GM18517 (cell line): ENCODE results near the gene MAN1C1.

Experiments used
- ATAC-seq: cut with Tn5 transposase; IDR thresholded peaks from one replicate; pipeline ENCODE4 v1.9.1; 2021; ENCODE audit warnings: mild to moderate bottlenecking, moderate library complexity; ENCODE audit not compliant: unreplicated experiment

MAN1C1 gene

GRCh38 chr1:25675729-25676476 is 59.3 kb downstream of the MAN1C1 start:
- peak; percentile 94 for ATAC-seq

GRCh38 chr1:25676488-25676887 is 59.9 kb downstream of the MAN1C1 start:
- ATAC-seq, result peak; percentile 8

- ATAC-seq, result no peak
Measured at GRCh38 chr1:25677193-25677773, 60.7 kb downstream of the MAN1C1 start.

- no peak for ATAC-seq
Measured at GRCh38 chr1:25679171-25679570, 62.6 kb downstream of the MAN1C1 start.

- no peak for ATAC-seq
Measured at GRCh38 chr1:25680701-25681100, 64.1 kb downstream of the MAN1C1 start.

GRCh38 chr1:25682059-25682601 is 65.5 kb downstream of the MAN1C1 start:
- no peak for ATAC-seq

GRCh38 chr1:25683177-25683576 is 66.6 kb downstream of the MAN1C1 start:
- no peak for ATAC-seq

DNA sequence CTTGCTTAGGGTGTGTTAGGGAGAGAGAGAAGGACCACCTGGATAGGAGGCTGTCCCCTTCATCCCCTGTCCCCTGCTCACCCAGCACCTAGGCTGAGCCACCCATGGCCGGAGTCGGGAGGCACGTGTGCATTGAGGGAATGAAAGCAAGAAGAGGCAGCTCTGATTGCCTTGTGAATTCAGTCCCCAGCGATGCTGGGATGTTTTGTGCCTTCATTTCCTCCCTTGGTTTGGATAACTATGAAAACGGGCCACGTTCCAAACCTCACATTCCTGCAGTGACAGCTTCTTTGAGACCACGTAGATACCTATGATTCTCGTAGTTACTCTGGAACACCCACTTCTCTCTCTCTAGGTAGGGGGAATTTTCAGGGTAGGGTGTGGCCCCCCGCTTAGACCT is 67.1 kb downstream of the MAN1C1 start:
- no peak for ATAC-seq

DNA sequence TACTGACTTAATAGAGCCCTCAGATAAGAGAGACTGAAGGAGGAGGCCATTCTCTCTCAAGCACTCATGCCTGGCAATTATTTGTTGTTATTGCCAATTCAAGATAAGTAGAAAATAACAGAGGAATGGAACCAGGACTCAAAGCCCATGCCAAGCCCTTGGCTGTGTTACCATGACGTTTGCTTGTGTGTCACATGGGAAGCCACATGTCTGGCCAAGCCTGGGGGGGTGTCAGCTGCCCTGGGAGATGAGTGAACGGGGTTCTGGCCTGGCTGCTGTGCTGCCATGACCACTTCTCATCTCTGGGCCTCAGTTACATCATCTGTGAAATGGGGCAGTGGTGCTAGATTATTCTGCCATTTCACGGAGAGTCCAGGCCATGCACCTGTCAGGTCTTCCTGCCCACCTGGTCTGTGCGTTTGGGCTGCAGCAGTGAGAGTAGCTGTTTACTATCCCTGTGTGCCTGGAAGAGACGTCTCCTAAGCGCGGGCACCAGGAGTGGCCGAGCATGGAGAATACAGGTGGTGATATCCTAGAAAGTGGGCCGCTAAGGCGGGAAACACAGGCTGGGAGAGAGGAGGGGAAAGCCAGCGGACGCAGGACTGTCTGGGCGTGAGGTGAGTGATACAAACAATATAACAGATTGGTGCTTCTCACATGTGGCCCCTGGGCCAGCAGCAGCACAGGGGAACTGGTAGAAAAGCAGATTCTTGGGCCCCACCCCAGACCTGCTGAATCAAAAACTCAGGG is 67.8 kb downstream of the MAN1C1 start:
- no peak for ATAC-seq

DNA sequence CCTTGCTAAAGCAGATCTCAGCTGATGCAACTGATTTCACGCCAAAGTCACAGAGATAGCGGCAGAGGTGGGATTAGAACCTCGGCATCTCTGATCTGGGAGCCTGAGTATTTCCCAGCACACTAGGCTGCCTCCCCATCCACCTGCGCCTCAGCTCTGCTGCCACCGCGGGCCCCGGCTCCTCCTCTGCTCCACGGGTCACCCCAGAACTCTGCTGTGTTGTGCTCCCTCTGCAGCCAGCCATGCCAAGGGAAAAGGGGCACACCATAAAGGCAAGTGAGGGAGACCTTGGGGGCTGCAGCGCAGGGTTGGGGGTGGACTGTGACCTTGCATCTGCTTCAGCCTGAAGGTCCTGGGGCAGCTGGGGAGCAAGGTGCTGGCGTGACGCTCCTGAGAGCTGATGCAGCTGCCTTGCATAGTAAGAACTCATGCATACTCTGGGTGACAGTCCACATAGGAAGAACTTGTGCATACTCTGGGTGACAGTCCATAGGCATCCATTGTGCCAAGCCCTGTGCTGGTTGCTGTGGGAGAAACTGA is 68.7 kb downstream of the MAN1C1 start:
- ATAC-seq, result no peak

GRCh38 chr1:25685938-25686665 is 69.5 kb downstream of the MAN1C1 start:
- no peak for ATAC-seq

DNA sequence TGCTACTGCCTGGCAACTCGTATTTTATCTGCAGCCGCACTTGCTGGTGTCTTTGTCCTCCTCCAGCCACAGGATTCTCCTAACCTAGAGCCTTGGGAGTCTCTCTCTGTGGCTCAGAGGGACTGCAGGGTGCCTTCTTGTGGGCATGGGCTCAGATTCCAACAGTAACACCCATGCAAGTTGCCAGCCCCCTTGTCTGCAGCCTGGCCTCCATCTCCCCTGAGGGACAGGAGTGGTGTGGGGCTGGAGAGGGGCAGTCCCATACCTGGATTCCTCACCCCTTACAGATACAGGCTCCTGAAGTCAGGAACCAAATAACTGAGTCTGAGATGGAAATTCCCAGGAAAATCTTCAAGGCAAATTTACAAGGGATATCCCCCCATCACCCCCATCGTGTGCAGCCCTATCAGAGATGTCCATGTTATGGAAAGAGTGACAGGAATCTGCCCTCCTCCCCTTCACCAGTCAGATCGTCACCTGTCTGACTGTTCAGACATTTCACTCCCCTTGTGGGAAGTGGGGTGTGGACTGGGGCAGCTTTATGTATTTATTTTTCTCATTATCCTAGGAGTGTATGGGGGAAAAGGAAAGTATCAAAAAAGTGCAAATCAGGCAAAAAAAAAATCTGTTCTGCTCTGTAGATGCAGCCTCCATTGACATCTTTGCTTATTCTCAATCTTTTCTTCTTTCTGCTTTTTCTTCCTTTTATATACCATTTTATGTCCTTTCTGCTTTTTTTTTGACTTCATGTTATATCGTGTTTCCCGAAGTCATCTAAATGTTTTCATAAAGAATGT is 70.8 kb downstream of the MAN1C1 start:
- no peak for ATAC-seq

GRCh38 chr1:25688390-25689119 is 72.0 kb downstream of the MAN1C1 start:
- no peak for ATAC-seq

- no peak for ATAC-seq
Measured at GRCh38 chr1:25689686-25690381, 73.2 kb downstream of the MAN1C1 start.

DNA sequence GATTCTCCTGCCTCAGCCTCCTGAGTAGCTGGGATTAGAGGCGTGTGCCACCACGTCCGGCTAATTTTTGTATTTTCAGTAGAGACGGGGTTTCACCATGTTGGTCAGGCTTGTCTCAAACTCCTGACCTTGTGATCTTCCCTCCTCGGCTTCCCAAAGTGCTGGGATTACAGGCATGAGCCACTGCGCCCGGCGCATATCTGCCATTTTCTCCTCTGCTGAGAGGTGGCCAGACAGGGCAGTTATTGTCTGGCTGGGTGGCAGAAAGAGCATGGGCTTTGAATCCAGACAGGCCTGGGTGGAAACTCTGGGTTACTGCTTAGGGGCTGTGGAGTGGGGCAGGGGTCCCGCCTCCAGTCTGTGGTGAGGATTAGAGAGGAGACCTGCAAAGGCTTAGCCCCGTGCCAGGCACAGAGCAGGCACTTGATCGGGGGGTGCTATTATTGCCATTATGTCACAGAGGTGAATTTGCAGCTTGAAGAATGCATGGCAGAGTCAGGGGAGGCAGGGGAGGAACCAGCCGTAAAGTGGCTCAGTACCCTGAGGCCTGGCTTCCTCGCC is 73.9 kb downstream of the MAN1C1 start:
- ATAC-seq, result no peak

GRCh38 chr1:25691211-25691610 is 74.6 kb downstream of the MAN1C1 start:
- ATAC-seq, result no peak

GRCh38 chr1:25692560-25692959 is 76.0 kb downstream of the MAN1C1 start:
- no peak for ATAC-seq
